Activated T-cell treated with anti-CD3 and anti-CD28 coated beads, Interleukin-2, amount 50 U/mL, for 72 hours (primary cell): ENCODE data around the gene ATP5PF. TPM values are rescaled to one million over a fixed set of nuclear protein-coding genes. Genes with fewer than 3 reads are reported as not detected.
A peak's percentile ranks its signal among the peaks of the same experiment; 100 is the strongest.
"Not testable (repeated sequence)": the region's sequence is repeated elsewhere in the genome, so short reads cannot be mapped to it uniquely, and the experiment has no call there.

ENCODE experiments used
- ATAC-seq, 2 donors: fragments of 150-1000 bp; cut with Tn5 transposase; replicated peaks in 1 of 2; 2 replicates each; pipeline ENCODE4 v1.10.0; 2021; ENCODE audit warnings: moderate library complexity in 2 of 2, mild to moderate bottlenecking in 1 of 2
- DNase-seq, 2 donors: peaks; one replicate each; pipeline ENCODE4 v3.0.0; 2021 to 2022; ENCODE audit warnings: mixed read lengths in 1 of 2
- H3K27ac Mint-ChIP-seq: one replicate; pipeline ENCODE4 v1.8.0; 2022; ENCODE audit warnings: mild to moderate bottlenecking, moderate library complexity, mixed read lengths
- H3K27me3 Mint-ChIP-seq: one replicate; pipeline ENCODE4 v1.8.0; 2022; ENCODE audit warnings: low read depth, mixed read lengths
- H3K36me3 Mint-ChIP-seq, 2 donors: one replicate each; pipeline ENCODE4 v1.8.0; 2022; ENCODE audit warnings: mixed read lengths in 2 of 2, mild to moderate bottlenecking in 1 of 2; ENCODE audit not compliant: insufficient read depth in 2 of 2
- H3K4me1 Mint-ChIP-seq: one replicate; pipeline ENCODE4 v1.8.0; 2022; ENCODE audit warnings: low read depth, mixed read lengths
- H3K4me3 Mint-ChIP-seq, 2 donors: one replicate each; pipeline ENCODE4 v1.8.0; 2022; ENCODE audit warnings: mild to moderate bottlenecking in 2 of 2, mixed read lengths in 2 of 2, moderate library complexity in 2 of 2
- H3K9me3 Mint-ChIP-seq, 2 donors: one replicate each; pipeline ENCODE4 v1.8.0; 2022; ENCODE audit warnings: mixed read lengths in 2 of 2
- total RNA-seq, 2 donors: library from RNA; stranded (reverse); gene quantifications; one replicate each; pipeline ENCODE4 v1.2.3, GENCODE V29; 2022

The ATP5PF gene, protein sequence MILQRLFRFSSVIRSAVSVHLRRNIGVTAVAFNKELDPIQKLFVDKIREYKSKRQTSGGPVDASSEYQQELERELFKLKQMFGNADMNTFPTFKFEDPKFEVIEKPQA
- total RNA-seq: 10 to 100 TPM; 90.0 to 92.1 TPM

DNA sequence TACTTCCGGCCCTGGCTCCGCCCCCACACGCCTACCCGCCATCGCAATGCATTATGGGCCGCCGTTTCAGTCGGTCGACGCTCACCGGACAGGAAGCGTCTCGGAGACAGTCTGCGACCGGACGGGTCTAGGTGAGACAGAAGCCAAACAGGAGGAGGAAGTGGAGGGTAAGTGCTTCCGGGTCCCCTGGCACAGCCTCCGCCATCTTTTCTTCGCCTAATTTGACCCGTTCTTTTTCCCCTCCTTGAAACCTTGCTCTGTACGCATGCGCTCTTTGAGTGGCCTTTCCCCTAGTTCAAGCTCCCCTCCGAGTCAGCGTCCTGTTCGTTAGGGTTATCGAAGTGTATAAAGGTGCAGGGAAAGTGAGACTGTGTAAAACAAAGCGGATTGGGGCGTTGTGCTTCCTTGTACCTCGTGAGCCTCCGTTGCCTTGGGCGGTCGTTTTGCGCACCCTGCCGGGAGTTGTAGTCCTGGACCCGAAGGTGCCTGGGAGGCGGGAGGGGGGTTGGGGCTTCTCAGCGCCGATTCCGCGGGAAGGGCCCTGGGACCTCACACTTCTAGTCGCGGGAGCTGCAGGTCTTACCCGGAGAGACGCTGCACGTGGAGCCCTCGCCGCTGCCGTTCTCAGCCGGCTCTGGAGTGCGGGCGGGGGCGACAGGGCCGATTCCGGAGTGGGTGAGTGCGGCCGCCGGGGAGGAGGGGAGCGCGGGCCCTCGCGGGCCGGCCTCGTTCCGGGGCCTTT is at the start of gene ATP5PF, which contains the start of gene GABPA:
ATP5PF (minus strand) TSS at position 1 of the 742 bp plus-strand sequence. CDS start 5,110 bp downstream, outside the sequence.
GABPA (plus strand) TSS at position 69 of the 742 bp plus-strand sequence. CDS start 6,627 bp downstream, outside the sequence.
- no peaks in the 10 kb centered on the region for H3K27me3 Mint-ChIP-seq
- ATAC-seq (peak; percentile 94 to 95), DNase-seq (peak; percentile 98 to 99)
- no peaks in the 10 kb centered on the region for H3K9me3 Mint-ChIP-seq
- H3K4me1 Mint-ChIP-seq: peaks cover 65% of the 10 kb centered on the region
- peak within 1 kb of the TSS; percentile 100 for H3K27ac Mint-ChIP-seq
- H3K4me3 Mint-ChIP-seq: peak within 1 kb of the TSS; percentile 97
- peaks cover 7 to 10% of the 10 kb centered on the region in 2 donors for H3K36me3 Mint-ChIP-seq

DNA sequence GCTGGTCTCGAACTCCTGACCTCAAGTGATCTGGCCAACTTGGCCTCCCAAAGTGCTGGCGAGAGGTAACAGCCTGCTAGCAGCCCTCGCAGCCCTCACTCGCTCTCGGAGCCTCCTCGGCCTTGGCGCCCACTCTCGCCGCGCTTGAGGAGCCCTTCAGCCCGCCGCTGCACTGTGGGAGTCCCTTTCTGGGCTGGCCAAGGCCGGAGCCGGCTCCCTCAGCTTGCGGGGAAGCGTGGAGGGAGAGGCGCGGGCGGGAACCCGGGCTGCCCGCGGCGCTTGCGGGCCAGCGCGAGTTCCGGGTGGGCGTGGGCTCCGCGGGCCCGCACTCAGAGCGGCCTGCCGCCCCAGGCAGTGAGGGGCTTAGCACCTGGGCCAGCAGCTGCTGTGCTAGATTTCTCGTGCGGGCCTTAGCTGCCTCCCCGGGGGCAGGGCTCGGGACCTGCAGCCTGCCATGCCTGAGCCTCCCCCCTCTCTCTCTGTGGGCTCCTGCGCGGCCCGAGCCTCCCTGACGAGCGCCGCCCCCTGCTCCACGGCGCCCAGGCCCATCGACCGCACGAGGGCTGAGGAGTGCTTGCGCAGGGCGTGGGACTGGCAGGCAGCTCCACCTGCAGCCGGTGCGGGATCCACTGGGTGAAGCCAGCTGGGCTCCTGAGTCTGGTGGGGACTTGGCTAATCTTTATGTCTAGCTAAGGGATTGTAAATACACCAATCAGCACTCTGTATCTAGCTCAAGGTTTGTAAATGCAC is 43.6 kb upstream of the ATP5PF start:
- H3K4me3 Mint-ChIP-seq, H3K9me3 Mint-ChIP-seq, H3K27me3 Mint-ChIP-seq, H3K36me3 Mint-ChIP-seq, DNase-seq, H3K27ac Mint-ChIP-seq, ATAC-seq, H3K4me1 Mint-ChIP-seq: not testable (repeated sequence)

DNA sequence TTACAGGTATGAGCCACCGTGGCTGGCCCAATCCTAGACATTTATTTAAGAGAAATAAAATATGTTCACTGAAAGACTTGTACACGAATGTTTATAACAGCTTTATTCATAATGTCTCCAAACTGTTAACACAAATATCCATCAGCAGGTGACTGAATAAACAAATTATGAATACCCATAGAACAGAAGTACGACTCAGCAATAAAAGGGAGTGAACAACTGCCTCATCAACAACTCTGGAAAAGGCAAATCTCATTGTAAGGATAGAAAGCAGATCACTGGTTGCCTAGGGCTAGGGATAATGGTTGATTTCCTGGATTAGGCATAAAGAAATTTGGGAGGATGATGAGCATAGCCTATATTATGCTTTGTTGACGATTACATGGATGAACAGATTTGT is 41.7 kb upstream of the ATP5PF start:
- DNase-seq (no peak), ATAC-seq (no peak)
- Mint-ChIP-seq H3K27me3 (no peaks in the 10 kb centered on the region), H3K9me3 (no peaks in the 10 kb centered on the region), H3K36me3 (no peaks in the 10 kb centered on the region), H3K4me1 (peaks cover 8% of the 10 kb centered on the region), H3K4me3 (no peak overlapping the region), H3K27ac (no peak overlapping the region)

DNA sequence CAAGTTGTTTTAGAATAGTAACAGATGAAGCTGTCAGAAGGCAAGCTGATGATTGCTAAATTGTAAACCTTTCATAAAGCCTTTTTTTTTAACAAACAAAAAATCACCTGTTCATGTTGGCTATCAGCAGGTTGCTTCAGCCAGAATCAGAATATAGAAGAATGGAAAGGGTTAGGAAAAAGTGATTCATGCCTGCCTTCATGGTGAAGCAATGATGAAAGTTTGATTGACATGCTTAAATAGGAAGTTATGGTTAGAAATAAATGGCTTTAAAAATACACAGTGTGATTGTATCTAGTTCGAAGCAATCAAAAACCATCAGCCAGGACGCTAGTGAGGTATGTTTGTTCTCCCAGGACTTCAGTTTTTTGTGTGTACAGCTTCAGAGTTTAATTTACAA is 38.0 kb upstream of the ATP5PF start:
- ATAC-seq (no peak), DNase-seq (no peak)
- peaks cover 8% of the 10 kb centered on the region for H3K4me1 Mint-ChIP-seq
- no peaks in the 10 kb centered on the region for H3K36me3 Mint-ChIP-seq
- no peak overlapping the region for H3K4me3 Mint-ChIP-seq
- no peak overlapping the region for H3K27ac Mint-ChIP-seq
- no peaks in the 10 kb centered on the region for H3K9me3 Mint-ChIP-seq
- no peaks in the 10 kb centered on the region for H3K27me3 Mint-ChIP-seq

DNA sequence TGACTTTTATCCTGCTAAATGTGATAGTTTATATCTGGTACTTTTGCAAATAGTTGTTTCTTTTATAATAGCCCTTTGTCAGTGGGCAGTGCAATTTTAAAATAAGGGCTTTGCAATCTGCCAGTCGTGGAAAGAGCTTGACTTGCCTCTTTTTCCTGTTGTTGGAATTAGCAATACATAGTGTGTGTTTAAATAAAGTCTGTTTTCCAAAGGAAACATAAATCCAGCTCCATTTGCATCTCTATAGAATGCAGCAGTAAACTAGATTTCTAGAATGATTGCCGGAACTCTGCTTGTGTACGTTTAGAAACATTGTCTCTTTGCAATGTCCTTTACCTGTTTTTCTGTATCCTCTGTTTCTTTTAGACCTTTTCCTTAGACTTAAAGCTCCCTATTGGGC is 33.2 kb upstream of the ATP5PF start:
- Mint-ChIP-seq H3K4me3 (no peak overlapping the region), H3K4me1 (peaks cover 6% of the 10 kb centered on the region), H3K27me3 (no peaks in the 10 kb centered on the region), H3K36me3 (peaks cover 1 to 15% of the 10 kb centered on the region in 2 donors), H3K27ac (no peak overlapping the region), H3K9me3 (no peaks in the 10 kb centered on the region)
- ATAC-seq: no peak
- DNase-seq: no peak

DNA sequence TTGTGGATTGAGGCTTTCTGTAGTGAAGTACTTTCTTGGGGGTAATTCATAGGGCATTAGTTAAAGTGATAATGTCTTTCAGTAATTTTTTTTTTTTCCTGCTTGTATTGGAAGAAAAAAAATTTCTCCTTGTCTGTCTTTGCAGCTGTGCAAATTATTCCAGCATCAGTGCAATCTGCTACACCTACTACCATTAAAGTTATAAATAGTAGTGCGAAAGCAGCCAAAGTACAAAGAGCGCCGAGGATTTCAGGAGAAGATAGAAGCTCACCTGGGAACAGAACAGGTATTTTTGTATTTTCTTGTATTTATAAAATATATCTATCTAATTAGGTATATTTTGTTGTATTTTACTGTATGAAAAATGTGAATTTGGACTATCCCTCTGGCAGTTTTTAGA is 29.4 kb upstream of the ATP5PF start:
- Mint-ChIP-seq H3K9me3 (no peaks in the 10 kb centered on the region), H3K4me1 (peaks cover 11% of the 10 kb centered on the region), H3K4me3 (no peak overlapping the region), H3K27ac (no peak overlapping the region), H3K27me3 (no peaks in the 10 kb centered on the region), H3K36me3 (peaks cover 2 to 27% of the 10 kb centered on the region in 2 donors)
- DNase-seq (no peak), ATAC-seq (no peak)

DNA sequence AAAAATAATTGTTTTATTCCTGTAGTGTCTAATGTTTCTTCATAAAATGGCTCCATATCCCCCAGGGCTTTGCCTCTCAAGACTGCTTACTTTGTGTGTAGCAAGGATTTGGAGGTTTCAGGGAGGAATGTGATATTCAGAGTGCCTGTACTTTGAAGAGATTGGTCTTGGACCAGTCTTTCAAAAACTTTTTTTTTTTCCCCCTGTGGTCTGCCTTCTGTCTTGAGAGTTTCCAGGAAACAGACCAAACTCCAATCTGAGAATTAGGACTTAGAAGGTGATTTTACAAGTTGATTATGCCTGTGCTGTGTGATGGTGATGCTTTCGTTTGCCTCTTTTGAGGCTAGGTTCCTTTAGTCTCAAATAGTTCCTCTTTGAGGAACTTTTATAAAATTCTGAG is 26.0 kb upstream of the ATP5PF start:
- Mint-ChIP-seq H3K27ac (peak overlapping the region; percentile 76), H3K4me1 (peaks cover 19% of the 10 kb centered on the region), H3K27me3 (no peaks in the 10 kb centered on the region), H3K36me3 (peaks cover 2 to 31% of the 10 kb centered on the region in 2 donors), H3K9me3 (no peaks in the 10 kb centered on the region), H3K4me3 (no peak overlapping the region)
- DNase-seq: no peak
- ATAC-seq: no peak

DNA sequence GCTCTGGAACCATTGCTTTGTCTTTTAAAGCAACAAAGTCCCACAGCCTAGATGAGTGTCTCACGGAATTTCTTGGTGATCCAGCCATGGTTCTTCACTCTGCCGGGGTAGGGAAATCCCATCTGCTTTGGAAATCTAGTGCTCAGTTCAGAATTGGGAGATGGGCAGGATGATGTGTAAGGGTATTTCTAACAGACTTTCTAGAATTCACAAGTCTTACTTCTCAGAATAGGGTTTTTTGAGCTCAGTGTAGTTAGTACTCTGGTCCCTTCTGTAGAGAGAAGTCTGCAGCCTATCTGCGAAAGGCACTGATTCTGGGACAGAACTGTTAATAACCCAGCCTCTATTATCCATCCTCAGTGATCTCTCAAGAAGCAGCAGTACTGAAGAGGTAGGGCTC is 25.4 kb upstream of the ATP5PF start:
- H3K27ac Mint-ChIP-seq: peak overlapping the region; percentile 76
- H3K4me3 Mint-ChIP-seq: peak overlapping the region; percentile 17 to 47
- H3K27me3 Mint-ChIP-seq: no peaks in the 10 kb centered on the region
- ATAC-seq (peak in 1 of 2 donors; percentile 56), DNase-seq (no peak)
- no peaks in the 10 kb centered on the region for H3K9me3 Mint-ChIP-seq
- H3K36me3 Mint-ChIP-seq: peaks cover 2 to 25% of the 10 kb centered on the region in 2 donors
- H3K4me1 Mint-ChIP-seq: peaks cover 19% of the 10 kb centered on the region

DNA sequence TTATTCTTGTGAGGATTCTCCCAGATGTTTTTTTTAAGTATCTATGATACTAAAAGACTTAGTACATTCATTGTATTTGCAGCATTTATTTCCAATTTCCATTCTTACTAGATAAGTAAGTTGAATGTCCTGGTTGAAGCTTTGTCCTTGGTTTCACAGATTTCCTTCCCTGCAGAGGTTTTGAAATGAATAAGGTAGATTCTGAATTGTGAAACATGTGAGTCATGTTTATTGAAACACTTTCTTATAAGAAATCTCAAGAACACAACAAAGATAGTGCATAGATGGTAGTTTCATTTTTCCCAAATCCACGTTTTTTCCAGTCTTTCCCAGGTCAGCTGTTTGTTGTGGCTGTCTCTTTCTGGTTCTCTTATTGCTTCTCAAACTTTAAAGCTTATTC is 24.9 kb upstream of the ATP5PF start:
- H3K4me1 Mint-ChIP-seq: peaks cover 19% of the 10 kb centered on the region
- H3K27me3 Mint-ChIP-seq: no peaks in the 10 kb centered on the region
- H3K27ac Mint-ChIP-seq: peak overlapping the region; percentile 76
- DNase-seq (no peak), ATAC-seq (peak; percentile 39 to 54)
- peaks cover 2 to 23% of the 10 kb centered on the region in 2 donors for H3K36me3 Mint-ChIP-seq
- peak overlapping the region; percentile 17 to 47 for H3K4me3 Mint-ChIP-seq
- no peaks in the 10 kb centered on the region for H3K9me3 Mint-ChIP-seq

DNA sequence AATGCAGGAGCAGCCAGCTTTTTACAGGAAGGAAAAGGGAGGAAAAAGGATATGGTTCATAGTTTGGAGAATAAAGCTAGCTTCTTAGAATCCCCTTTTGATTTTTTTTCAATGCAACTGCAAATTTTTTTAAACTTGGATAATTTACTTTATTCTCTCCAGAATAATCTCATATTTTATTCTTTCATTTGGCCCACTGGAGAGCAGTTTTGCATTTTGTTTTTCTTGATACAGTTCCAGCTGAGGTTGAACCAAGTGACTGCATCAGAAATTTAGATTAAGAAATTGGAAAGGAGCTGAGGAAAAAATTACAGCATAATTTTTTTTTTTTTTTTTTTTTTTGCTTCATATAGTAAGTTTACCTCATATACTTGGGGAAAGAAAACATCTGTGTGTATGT is 22.8 kb upstream of the ATP5PF start:
- Mint-ChIP-seq H3K4me1 (peaks cover 19% of the 10 kb centered on the region), H3K27me3 (no peaks in the 10 kb centered on the region), H3K36me3 (peaks cover 3 to 27% of the 10 kb centered on the region in 2 donors), H3K9me3 (no peaks in the 10 kb centered on the region), H3K27ac (peak overlapping the region; percentile 59), H3K4me3 (no peak overlapping the region)
- DNase-seq: no peak
- no peak for ATAC-seq

DNA sequence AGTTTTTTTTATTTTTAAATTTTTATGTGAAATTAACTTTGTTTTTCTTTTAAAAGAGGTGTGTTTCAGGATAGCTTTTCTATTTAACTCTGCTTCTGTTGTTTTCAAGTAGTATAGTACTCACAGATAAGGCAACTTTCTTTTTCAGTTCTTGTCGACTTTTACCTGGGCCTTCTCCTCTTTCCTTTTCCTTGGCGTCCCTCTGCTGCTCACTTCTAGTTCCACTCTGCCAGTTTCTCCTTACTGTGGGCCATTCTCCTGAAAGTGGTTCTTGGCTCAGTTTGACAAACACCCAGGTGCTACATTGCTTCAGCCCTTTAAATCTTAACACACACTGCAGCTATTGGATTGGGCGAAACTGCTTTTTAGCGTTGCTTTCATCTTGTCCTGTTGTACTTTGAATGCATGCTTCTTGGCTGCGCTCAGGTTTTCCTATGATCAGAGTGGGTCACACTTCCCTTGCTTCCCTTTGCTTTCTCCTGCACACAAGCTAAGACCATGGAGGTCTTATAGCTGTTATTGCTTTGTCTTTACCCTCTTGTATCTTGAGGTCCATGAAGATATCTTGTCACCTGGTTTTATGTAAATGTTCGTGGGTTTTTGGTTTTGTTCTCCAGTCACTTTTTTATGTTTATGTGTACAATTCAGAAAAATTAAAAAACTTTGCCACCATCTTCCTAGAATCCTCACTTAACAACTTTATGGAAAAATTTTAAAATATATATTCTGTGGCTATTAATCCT is 21.7 kb upstream of the ATP5PF start:
- Mint-ChIP-seq H3K4me1 (peaks cover 19% of the 10 kb centered on the region), H3K27me3 (no peaks in the 10 kb centered on the region), H3K27ac (no peak overlapping the region), H3K36me3 (peaks cover 3 to 33% of the 10 kb centered on the region in 2 donors), H3K9me3 (no peaks in the 10 kb centered on the region), H3K4me3 (peak overlapping the region in 1 of 2 donors; percentile 11)
- ATAC-seq (no peak), DNase-seq (no peak)

DNA sequence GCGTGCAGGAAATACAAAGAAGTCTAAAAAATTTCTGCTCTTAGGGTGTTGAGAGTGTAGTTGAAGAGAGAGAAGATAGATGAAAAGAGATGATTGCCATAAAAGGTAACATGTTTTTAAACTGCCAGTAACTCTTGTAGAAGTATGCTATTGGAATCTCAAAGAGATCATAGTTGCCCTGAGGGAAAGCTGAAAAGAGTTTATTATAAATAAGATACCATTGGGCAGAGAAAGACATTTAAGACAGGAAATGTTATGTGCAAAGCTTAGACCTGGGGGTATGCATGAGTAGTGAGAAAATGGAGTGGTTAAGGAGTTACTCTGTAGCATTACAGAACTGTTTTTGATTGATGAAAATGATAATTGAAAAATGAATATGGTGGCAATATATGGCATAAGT is 17.7 kb upstream of the ATP5PF start:
- no peak for ATAC-seq
- Mint-ChIP-seq H3K27ac (peak overlapping the region; percentile 80), H3K36me3 (peaks cover 3 to 18% of the 10 kb centered on the region in 2 donors), H3K4me1 (peaks cover 20% of the 10 kb centered on the region), H3K9me3 (no peaks in the 10 kb centered on the region), H3K4me3 (no peak overlapping the region), H3K27me3 (no peaks in the 10 kb centered on the region)
- no peak for DNase-seq
